ENCODE measurements around the gene FBN2.

Gene FBN2

GRCh38 chr5:128480906-128481633 lies 57.0 kb downstream of the FBN2 start:
- DNase-seq (ENCODE audit: low read depth): no peak
- TF ChIP-seq, protein P1, sequence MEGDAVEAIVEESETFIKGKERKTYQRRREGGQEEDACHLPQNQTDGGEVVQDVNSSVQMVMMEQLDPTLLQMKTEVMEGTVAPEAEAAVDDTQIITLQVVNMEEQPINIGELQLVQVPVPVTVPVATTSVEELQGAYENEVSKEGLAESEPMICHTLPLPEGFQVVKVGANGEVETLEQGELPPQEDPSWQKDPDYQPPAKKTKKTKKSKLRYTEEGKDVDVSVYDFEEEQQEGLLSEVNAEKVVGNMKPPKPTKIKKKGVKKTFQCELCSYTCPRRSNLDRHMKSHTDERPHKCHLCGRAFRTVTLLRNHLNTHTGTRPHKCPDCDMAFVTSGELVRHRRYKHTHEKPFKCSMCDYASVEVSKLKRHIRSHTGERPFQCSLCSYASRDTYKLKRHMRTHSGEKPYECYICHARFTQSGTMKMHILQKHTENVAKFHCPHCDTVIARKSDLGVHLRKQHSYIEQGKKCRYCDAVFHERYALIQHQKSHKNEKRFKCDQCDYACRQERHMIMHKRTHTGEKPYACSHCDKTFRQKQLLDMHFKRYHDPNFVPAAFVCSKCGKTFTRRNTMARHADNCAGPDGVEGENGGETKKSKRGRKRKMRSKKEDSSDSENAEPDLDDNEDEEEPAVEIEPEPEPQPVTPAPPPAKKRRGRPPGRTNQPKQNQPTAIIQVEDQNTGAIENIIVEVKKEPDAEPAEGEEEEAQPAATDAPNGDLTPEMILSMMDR (IDR thresholded peaks at IDR 0.05; ENCODE audit: low read length, missing control alignments): no peak
- no peak overlapping the region for H3K4me3 ChIP-seq (replicated peaks; ENCODE audit: low read depth, low read length)

DNA sequence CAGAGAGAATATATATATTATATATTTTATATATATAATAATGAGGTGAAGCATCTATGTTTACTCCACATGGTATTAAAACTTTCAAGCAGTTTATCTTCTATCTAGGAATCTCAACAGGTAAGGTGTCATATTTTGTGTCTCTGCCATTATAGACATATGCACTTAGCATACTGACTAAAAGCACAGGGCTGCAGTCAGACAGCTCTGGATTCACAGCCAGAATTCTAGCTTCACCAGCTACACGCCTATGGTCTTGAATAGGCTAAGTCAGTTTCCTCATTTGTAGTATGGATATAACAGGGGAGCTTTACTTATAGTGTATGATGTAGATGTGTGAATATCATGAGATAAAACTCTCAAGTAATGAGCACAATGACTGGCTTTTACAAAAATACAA lies 57.9 kb downstream of the FBN2 start:
- no peak overlapping the region for H3K4me3 ChIP-seq (replicated peaks; ENCODE audit: low read depth, low read length)
- TF ChIP-seq, protein P1 (IDR thresholded peaks at IDR 0.05; ENCODE audit: low read length, missing control alignments): no peak
- DNase-seq (ENCODE audit: low read depth): no peak

DNA sequence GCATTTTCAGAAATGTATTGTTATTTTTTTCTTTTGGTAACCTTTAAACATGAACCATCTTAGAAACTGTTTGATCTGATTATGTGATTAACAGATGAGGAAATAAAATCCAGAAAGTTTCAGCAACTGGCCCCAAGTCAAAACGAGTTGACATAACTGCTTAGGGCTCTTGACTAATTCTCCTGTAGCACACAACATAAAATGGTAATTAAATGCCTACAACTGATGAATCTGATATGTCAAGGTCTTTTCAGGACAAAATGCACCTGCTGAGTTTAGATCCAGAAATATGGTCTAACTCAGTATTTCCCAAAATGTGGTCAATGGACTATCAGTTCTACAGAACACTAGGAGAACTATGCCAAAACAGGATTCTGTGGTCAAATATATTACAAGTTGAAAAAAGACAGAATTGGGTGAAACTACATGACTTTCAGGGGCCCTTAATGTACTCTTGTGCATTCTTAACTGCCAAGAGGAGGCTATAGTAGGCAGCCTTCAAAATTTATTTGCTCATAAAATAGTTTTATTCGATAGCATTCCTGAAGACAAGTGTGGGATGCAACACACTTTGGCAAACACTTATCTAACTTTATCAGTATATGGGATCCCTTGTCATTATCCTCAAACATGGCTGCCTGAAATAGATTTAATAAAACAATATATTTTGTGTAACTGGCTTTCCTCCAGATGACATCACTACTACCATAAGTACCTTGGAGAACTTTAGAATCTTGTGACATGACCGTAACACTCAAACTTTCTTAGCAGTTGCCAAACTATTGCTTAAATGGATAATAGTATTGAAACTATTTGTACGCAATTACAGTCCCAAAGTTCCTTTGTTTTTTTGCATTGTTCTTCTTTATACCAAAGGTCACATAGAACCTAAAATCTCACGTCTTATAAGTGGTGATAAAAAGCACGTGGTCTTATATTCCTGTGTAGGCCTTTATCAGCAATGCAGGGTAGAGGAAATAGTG lies 59.4 kb downstream of the FBN2 start:
- no peak for DNase-seq (ENCODE audit: low read depth)
- H3K4me3 ChIP-seq (replicated peaks; ENCODE audit: low read depth, low read length): no peak overlapping the region
- TF ChIP-seq, protein P1 (IDR thresholded peaks at IDR 0.05; ENCODE audit: low read length, missing control alignments): no peak

GRCh38 chr5:128477944-128478343 lies 60.1 kb downstream of the FBN2 start:
- H3K4me3 ChIP-seq (replicated peaks; ENCODE audit: low read depth, low read length): no peak overlapping the region
- TF ChIP-seq, protein P1 (IDR thresholded peaks at IDR 0.05; ENCODE audit: low read length, missing control alignments): no peak
- no peak for DNase-seq (ENCODE audit: low read depth)

DNA sequence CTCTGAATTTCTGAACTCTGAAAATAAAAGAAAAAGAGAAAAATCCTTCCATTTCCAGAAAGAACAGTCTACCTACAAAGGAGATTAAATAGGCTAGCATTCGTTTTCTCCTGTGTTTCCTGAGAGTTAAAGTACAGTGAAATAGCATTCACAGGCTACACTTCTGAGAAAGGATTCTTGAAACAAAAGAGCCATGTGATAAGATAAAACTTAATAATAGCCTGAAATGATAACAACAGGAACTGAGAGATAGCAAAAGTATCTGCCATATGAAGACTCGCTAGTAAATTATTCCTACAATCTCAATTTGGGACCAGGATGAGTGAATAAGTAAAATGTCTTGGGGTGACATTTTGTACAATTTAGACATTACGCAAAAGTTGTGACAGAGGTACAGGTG lies 62.4 kb downstream of the FBN2 start:
- no peak for DNase-seq (ENCODE audit: low read depth)
- TF ChIP-seq, protein P1 (IDR thresholded peaks at IDR 0.05; ENCODE audit: low read length, missing control alignments): no peak
- no peak overlapping the region for H3K4me3 ChIP-seq (replicated peaks; ENCODE audit: low read depth, low read length)

GRCh38 chr5:128472919-128473318 lies 65.1 kb downstream of the FBN2 start:
- TF ChIP-seq, protein P1 (IDR thresholded peaks at IDR 0.05; ENCODE audit: low read length, missing control alignments): no peak
- no peak overlapping the region for H3K4me3 ChIP-seq (replicated peaks; ENCODE audit: low read depth, low read length)
- no peak for DNase-seq (ENCODE audit: low read depth)
